WTC11 (cell line): ENCODE results near the gene FAM76B.

ENCODE experiments used
- ATF3 ChIP-seq: sonication (generic); formaldehyde crosslinking; conservative IDR thresholded peaks from 2 replicates; pipeline ENCODE4 v1.8.1; 2022; ENCODE audit warnings: mild to moderate bottlenecking, missing genetic modification reagents
- ATF6 ChIP-seq: sonication (generic); formaldehyde crosslinking; IDR thresholded peaks from 2 replicates; pipeline ENCODE4 v1.8.1; 2023; ENCODE audit warnings: mild to moderate bottlenecking, missing genetic modification reagents
- CTCF ChIP-seq: fragments of 200-600 bp; IDR thresholded peaks from 2 replicates; pipeline ENCODE4 v1.8.0; 2022; ENCODE audit warnings: antibody characterized with exemption
- E2F1 ChIP-seq: sonication (generic); formaldehyde crosslinking; IDR thresholded peaks from 2 replicates; pipeline ENCODE4 v1.8.0; 2022; ENCODE audit warnings: mild to moderate bottlenecking, missing genetic modification reagents
- E2F5 ChIP-seq: sonication (generic); formaldehyde crosslinking; IDR thresholded peaks from 2 replicates; pipeline ENCODE4 v1.8.1; 2022; ENCODE audit warnings: mild to moderate bottlenecking, moderate library complexity, missing genetic modification reagents
- ELF4 ChIP-seq: sonication (generic); formaldehyde crosslinking; IDR thresholded peaks from 2 replicates; pipeline ENCODE4 v1.8.1; 2022; ENCODE audit warnings: low read depth, mild to moderate bottlenecking, moderate library complexity, missing genetic modification reagents
- HMGA2 ChIP-seq: fragments of 250-450 bp; sonication (Bioruptor Pico); IDR thresholded peaks from 2 replicates; pipeline ENCODE4 v1.4.0; 2021; ENCODE audit warnings: mild to moderate bottlenecking, moderate library complexity
- MAX ChIP-seq: sonication (generic); formaldehyde crosslinking; IDR thresholded peaks from 2 replicates; pipeline ENCODE4 v1.8.0; 2022; ENCODE audit warnings: mild to moderate bottlenecking, missing genetic modification reagents
- NFATC4 ChIP-seq: fragments of 250-450 bp; sonication (Bioruptor Pico); IDR thresholded peaks from 2 replicates; pipeline ENCODE4 v1.9.0; 2021; ENCODE audit warnings: mild to moderate bottlenecking
- NFYB ChIP-seq: sonication (generic); formaldehyde crosslinking; conservative IDR thresholded peaks from 2 replicates; pipeline ENCODE4 v1.8.0; 2022; ENCODE audit warnings: low read depth, missing genetic modification reagents
- ZMAT4 ChIP-seq: fragments of 250-450 bp; sonication (Bioruptor Pico); IDR thresholded peaks from 2 replicates; pipeline ENCODE4 v1.9.0; 2021; ENCODE audit warnings: mild to moderate bottlenecking
- ZSCAN18 ChIP-seq: fragments of 250-450 bp; sonication (Bioruptor Pico); IDR thresholded peaks from 2 replicates; pipeline ENCODE4 v2.1.2; 2022; ENCODE audit warnings: mild to moderate bottlenecking, moderate library complexity

GRCh38 chr11:95768521-95768920 is 21.1 kb downstream of the FAM76B start:
- TF ChIP-seq ATF6 (CRISPR knock-in tag) (no peak), ZSCAN18 (CRISPR knock-in tag) (no peak), CTCF (no peak), HMGA2 (CRISPR knock-in tag) (no peak), ELF4 (CRISPR knock-in tag) (no peak), MAX (CRISPR knock-in tag) (no peak), ATF3 (CRISPR knock-in tag) (no peak), NFATC4 (CRISPR knock-in tag) (no peak), E2F1 (no peak), ZMAT4 (CRISPR knock-in tag) (no peak), E2F5 (no peak), NFYB (no peak)
